Measurements from ENCODE around the gene P4HB.

P4HB gene

DNA sequence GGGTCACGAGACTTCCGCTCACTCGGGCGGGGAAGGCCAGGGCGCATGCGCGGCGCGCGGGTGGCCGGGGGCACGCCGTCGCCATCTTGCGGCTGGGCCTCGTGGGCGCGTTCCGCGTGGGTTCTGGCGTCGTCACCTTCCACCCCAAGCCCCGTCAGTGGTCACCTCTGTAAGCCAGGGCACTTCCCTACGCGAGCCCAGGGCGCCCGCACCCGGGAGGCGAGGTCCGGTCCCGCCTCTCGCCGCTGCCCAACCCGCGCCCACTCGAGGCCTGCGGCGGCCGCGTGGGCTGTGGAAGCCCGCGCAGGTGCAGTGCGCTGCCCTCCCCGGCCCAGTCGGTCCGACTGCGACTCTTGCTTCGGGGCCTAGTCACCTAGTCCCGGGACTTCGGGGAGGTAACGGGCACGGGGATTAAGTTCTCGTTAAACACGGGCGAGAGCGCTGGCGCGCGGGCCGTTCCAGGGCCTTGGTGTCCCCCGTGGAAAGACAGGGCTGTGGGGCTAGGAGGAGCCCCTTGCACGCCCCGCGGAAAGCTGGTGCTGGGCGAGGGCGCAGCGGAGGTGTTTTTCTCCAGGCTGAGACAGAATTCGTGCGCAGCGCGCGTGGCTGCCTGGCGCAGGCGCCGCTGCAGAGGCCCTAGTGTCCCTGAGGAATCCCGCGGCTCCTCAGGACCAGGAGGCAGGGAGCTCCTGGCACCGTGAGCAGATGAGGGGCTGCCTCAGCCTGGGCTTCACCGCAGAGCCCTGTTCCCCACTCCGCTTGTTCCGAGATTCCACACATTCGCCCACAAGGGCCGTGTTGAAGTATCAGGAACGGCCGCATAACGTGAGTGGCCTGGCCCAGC lies 11.3 kb upstream of the P4HB start:
- H3K27me3 ChIP-seq (ENCODE audit: insufficient read depth, low read length, poor library complexity), result no peaks in the 10 kb centered on the region
- peak overlapping the region; percentile 89 for H3K4me3 ChIP-seq (ENCODE audit: low read length)
- no peak overlapping the region for H4K5ac ChIP-seq (ENCODE audit: low read length)
- H2AK5ac ChIP-seq (ENCODE audit: low read length), result peak overlapping the region; percentile 93
- peak overlapping the region; percentile 89 for H2BK5ac ChIP-seq (ENCODE audit: low read length)
- peak overlapping the region; percentile 95 for H3K9ac ChIP-seq (ENCODE audit: low read length)
- no peak overlapping the region for H2BK15ac ChIP-seq (replicated peaks; ENCODE audit: low read depth)
- peak; percentile 87 for DNase-seq
- peaks cover 8% of the 10 kb centered on the region for H3K79me2 ChIP-seq (ENCODE audit: control insufficient read depth, insufficient read depth, low read length)
- H4K8ac ChIP-seq (ENCODE audit: low read depth, low read length), result no peak overlapping the region
- H3K36me3 ChIP-seq (ENCODE audit: control insufficient read depth, insufficient read depth, low read length), result peaks cover 2% of the 10 kb centered on the region
- peak overlapping the region; percentile 7 for H2BK120ac ChIP-seq (ENCODE audit: low read depth, low read length)
- H3K18ac ChIP-seq (ENCODE audit: low read length), result peak overlapping the region; percentile 96
- H3K23ac ChIP-seq (ENCODE audit: low read length), result peak overlapping the region; percentile 100
- H3K56ac ChIP-seq (ENCODE audit: low read length), result peak overlapping the region; percentile 98
- peak overlapping the region; percentile 94 for H3K27ac ChIP-seq (ENCODE audit: low read depth, low read length)
- peaks cover 5% of the 10 kb centered on the region for H3K79me1 ChIP-seq (ENCODE audit: low read length)
- no peaks in the 10 kb centered on the region for H3K4me1 ChIP-seq (ENCODE audit: control insufficient read depth, low read depth, low read length)
- H3K4me2 ChIP-seq (ENCODE audit: low read length), result peak overlapping the region; percentile 92
- peak overlapping the region; percentile 100 for H3K4ac ChIP-seq (ENCODE audit: low read depth, low read length)
- no CpG with 5 or more reads among the region's 86 CpGs for WGBS (ENCODE audit: extremely low coverage, insufficient coverage, low lambda C conversion rate)

GRCh38 chr17:81870981-81871386 lies 10.6 kb upstream of the P4HB start, which contains the start of gene ARHGDIA:
Gene ARHGDIA, minus strand, starts transcription at chr17:81871337. Its CDS starts 1,407 bp downstream, at chr17:81869930.
- Histone ChIP-seq H3K4me2 (ENCODE audit: low read length) (peak within 1 kb of the TSS; percentile 92), H3K9ac (ENCODE audit: low read length) (peak within 1 kb of the TSS; percentile 97), H3K4me3 (ENCODE audit: low read length) (peak within 1 kb of the TSS; percentile 89), H2AK5ac (ENCODE audit: low read length) (peak within 1 kb of the TSS; percentile 93), H3K79me2 (ENCODE audit: control insufficient read depth, insufficient read depth, low read length) (peaks cover 8% of the 10 kb centered on the region), H3K4ac (ENCODE audit: low read depth, low read length) (peak within 1 kb of the TSS; percentile 100), H3K23ac (ENCODE audit: low read length) (peak within 1 kb of the TSS; percentile 100), H4K8ac (ENCODE audit: low read depth, low read length) (peak within 1 kb of the TSS; percentile 43), H3K4me1 (ENCODE audit: control insufficient read depth, low read depth, low read length) (no peaks in the 10 kb centered on the region), H3K18ac (ENCODE audit: low read length) (peak within 1 kb of the TSS; percentile 96), H2BK5ac (ENCODE audit: low read length) (peak within 1 kb of the TSS; percentile 89), H2BK120ac (ENCODE audit: low read depth, low read length) (peak within 1 kb of the TSS; percentile 28), H4K5ac (ENCODE audit: low read length) (no peak within 1 kb of the TSS), H3K36me3 (ENCODE audit: control insufficient read depth, insufficient read depth, low read length) (peaks cover 2% of the 10 kb centered on the region), H3K27me3 (ENCODE audit: insufficient read depth, low read length, poor library complexity) (no peaks in the 10 kb centered on the region), H3K79me1 (ENCODE audit: low read length) (peaks cover 5% of the 10 kb centered on the region), H2BK15ac (replicated peaks; ENCODE audit: low read depth) (no peak within 1 kb of the TSS), H3K56ac (ENCODE audit: low read length) (peak within 1 kb of the TSS; percentile 98), H3K27ac (ENCODE audit: low read depth, low read length) (peak within 1 kb of the TSS; percentile 95)
- WGBS (ENCODE audit: extremely low coverage, insufficient coverage, low lambda C conversion rate), result no CpG with 5 or more reads among the region's 64 CpGs
- DNase-seq, result no peak

- no CpG with 5 or more reads among the region's 65 CpGs for WGBS (ENCODE audit: extremely low coverage, insufficient coverage, low lambda C conversion rate)
- peak; percentile 64 for DNase-seq
Observed at GRCh38 chr17:81870131-81870980, 10.0 kb upstream of the P4HB start.

GRCh38 chr17:81869221-81870130 lies 9.1 kb upstream of the P4HB start:
- no peak overlapping the region for H3K4ac ChIP-seq (ENCODE audit: low read depth, low read length)
- peak overlapping the region; percentile 95 for H3K27ac ChIP-seq (ENCODE audit: low read depth, low read length)
- peak overlapping the region; percentile 96 for H3K56ac ChIP-seq (ENCODE audit: low read length)
- H4K8ac ChIP-seq (ENCODE audit: low read depth, low read length), result no peak overlapping the region
- no peak overlapping the region for H2BK120ac ChIP-seq (ENCODE audit: low read depth, low read length)
- DNase-seq, result peak; percentile 70
- H3K4me1 ChIP-seq (ENCODE audit: control insufficient read depth, low read depth, low read length), result no peaks in the 10 kb centered on the region
- no CpG with 5 or more reads among the region's 52 CpGs for WGBS (ENCODE audit: extremely low coverage, insufficient coverage, low lambda C conversion rate)
- peaks cover 6% of the 10 kb centered on the region for H3K79me1 ChIP-seq (ENCODE audit: low read length)
- no peak overlapping the region for H4K5ac ChIP-seq (ENCODE audit: low read length)
- no peak overlapping the region for H2AK5ac ChIP-seq (ENCODE audit: low read length)
- peaks cover 8% of the 10 kb centered on the region for H3K79me2 ChIP-seq (ENCODE audit: control insufficient read depth, insufficient read depth, low read length)
- peak overlapping the region; percentile 86 for H3K23ac ChIP-seq (ENCODE audit: low read length)
- H2BK5ac ChIP-seq (ENCODE audit: low read length), result no peak overlapping the region
- peak overlapping the region; percentile 97 for H3K9ac ChIP-seq (ENCODE audit: low read length)
- H3K18ac ChIP-seq (ENCODE audit: low read length), result no peak overlapping the region
- no peak overlapping the region for H3K4me3 ChIP-seq (ENCODE audit: low read length)
- peaks cover 2% of the 10 kb centered on the region for H3K36me3 ChIP-seq (ENCODE audit: control insufficient read depth, insufficient read depth, low read length)
- no peaks in the 10 kb centered on the region for H3K27me3 ChIP-seq (ENCODE audit: insufficient read depth, low read length, poor library complexity)
- no peak overlapping the region for H2BK15ac ChIP-seq (replicated peaks; ENCODE audit: low read depth)
- H3K4me2 ChIP-seq (ENCODE audit: low read length), result peak overlapping the region; percentile 61

More at GRCh38 chr17:81870131-81870980, 10.0 kb upstream of the P4HB start:
- Histone ChIP-seq H2BK5ac (ENCODE audit: low read length) (no peak overlapping the region), H3K56ac (ENCODE audit: low read length) (peak overlapping the region; percentile 96), H3K18ac (ENCODE audit: low read length) (peak overlapping the region; percentile 82), H3K23ac (ENCODE audit: low read length) (peak overlapping the region; percentile 89), H4K5ac (ENCODE audit: low read length) (no peak overlapping the region), H3K27me3 (ENCODE audit: insufficient read depth, low read length, poor library complexity) (no peaks in the 10 kb centered on the region), H3K27ac (ENCODE audit: low read depth, low read length) (peak overlapping the region; percentile 95), H2BK15ac (replicated peaks; ENCODE audit: low read depth) (no peak overlapping the region), H3K4me1 (ENCODE audit: control insufficient read depth, low read depth, low read length) (no peaks in the 10 kb centered on the region), H3K79me2 (ENCODE audit: control insufficient read depth, insufficient read depth, low read length) (peaks cover 8% of the 10 kb centered on the region), H3K9ac (ENCODE audit: low read length) (peak overlapping the region; percentile 97), H3K79me1 (ENCODE audit: low read length) (peaks cover 6% of the 10 kb centered on the region), H2BK120ac (ENCODE audit: low read depth, low read length) (peak overlapping the region; percentile 28), H4K8ac (ENCODE audit: low read depth, low read length) (peak overlapping the region; percentile 43), H2AK5ac (ENCODE audit: low read length) (peak overlapping the region; percentile 58), H3K4me3 (ENCODE audit: low read length) (peak overlapping the region; percentile 86), H3K36me3 (ENCODE audit: control insufficient read depth, insufficient read depth, low read length) (peaks cover 2% of the 10 kb centered on the region), H3K4me2 (ENCODE audit: low read length) (peak overlapping the region; percentile 61), H3K4ac (ENCODE audit: low read depth, low read length) (peak overlapping the region; percentile 97)

GRCh38 chr17:81868674-81869220 lies 8.4 kb upstream of the P4HB start:
- no peak overlapping the region for H3K4ac ChIP-seq (ENCODE audit: low read depth, low read length)
- H3K9ac ChIP-seq (ENCODE audit: low read length), result peak overlapping the region; percentile 36
- H3K79me1 ChIP-seq (ENCODE audit: low read length), result peaks cover 13% of the 10 kb centered on the region
- peak; percentile 89 for DNase-seq
- no peak overlapping the region for H4K5ac ChIP-seq (ENCODE audit: low read length)
- H3K18ac ChIP-seq (ENCODE audit: low read length), result no peak overlapping the region
- no peaks in the 10 kb centered on the region for H3K4me1 ChIP-seq (ENCODE audit: control insufficient read depth, low read depth, low read length)
- H2AK5ac ChIP-seq (ENCODE audit: low read length), result no peak overlapping the region
- no peaks in the 10 kb centered on the region for H3K27me3 ChIP-seq (ENCODE audit: insufficient read depth, low read length, poor library complexity)
- H3K4me2 ChIP-seq (ENCODE audit: low read length), result no peak overlapping the region
- H2BK15ac ChIP-seq (replicated peaks; ENCODE audit: low read depth), result no peak overlapping the region
- peak overlapping the region; percentile 65 for H3K27ac ChIP-seq (ENCODE audit: low read depth, low read length)
- no peak overlapping the region for H4K8ac ChIP-seq (ENCODE audit: low read depth, low read length)
- no peak overlapping the region for H3K4me3 ChIP-seq (ENCODE audit: low read length)
- no CpG with 5 or more reads among the region's 30 CpGs for WGBS (ENCODE audit: extremely low coverage, insufficient coverage, low lambda C conversion rate)
- H2BK120ac ChIP-seq (ENCODE audit: low read depth, low read length), result no peak overlapping the region
- H3K79me2 ChIP-seq (ENCODE audit: control insufficient read depth, insufficient read depth, low read length), result peaks cover 11% of the 10 kb centered on the region
- no peak overlapping the region for H2BK5ac ChIP-seq (ENCODE audit: low read length)
- H3K36me3 ChIP-seq (ENCODE audit: control insufficient read depth, insufficient read depth, low read length), result peaks cover 2% of the 10 kb centered on the region
- peak overlapping the region; percentile 37 for H3K56ac ChIP-seq (ENCODE audit: low read length)
- peak overlapping the region; percentile 86 for H3K23ac ChIP-seq (ENCODE audit: low read length)

Measured in mesendoderm (in vitro differentiated cells).